ENCODE data around the gene TSPAN15. TPM values are rescaled to one million over a fixed set of nuclear protein-coding genes. Genes with fewer than 3 reads are reported as not detected.

Gene TSPAN15
- total and polyA plus RNA-seq, 2 experiments from 2014 or later, result 6.6 to 10.1 TPM

DNA sequence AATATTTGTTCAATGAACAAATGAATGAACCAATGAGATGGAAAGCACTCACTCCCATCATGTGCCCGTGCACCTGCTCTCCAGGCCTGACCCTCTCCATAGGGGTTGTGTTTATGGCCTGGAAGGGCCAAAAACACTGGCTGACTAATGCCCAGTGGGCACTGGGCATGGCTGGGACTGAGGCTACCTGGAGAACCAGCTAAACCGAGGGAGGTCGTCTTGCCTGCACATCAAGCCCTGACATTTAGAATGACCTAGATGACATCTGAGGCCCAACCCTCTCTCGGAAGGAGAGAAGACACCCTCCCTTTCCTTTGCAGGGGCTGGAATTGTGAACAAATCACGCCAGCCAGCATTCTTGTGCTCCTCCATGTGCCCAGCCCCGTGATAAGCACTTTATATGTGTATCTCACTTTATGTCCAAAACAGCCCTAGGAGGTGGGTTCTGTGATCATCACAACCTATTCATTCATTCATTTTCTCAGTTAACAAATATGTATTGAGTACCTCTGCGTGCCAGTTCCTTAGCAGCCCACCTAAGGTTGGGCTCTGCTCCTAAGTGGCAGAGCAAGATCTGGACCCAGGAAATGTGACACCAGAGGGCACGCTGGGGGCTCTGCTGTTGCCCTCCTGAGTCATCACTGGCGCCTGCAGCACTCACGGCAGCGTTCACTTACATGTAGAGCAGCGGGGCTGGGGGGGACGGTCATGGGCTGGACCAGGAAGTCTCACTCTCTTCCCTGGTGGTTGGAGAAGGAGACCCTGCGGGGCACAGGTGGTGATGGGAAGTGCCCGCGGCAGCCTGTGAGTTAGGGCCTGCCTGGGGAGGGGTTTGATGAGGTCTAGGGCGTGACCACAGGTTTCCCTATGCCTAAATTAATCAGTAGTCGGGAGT is 52.0 kb downstream of the TSPAN15 start:
- TF ChIP-seq STAT1 (IDR thresholded peaks at IDR 0.05; ENCODE audit: unreplicated experiment) (no peak), ZNF114 (CRISPR knock-in tag; IDR thresholded peaks at IDR 0.05) (no peak), POLR2AphosphoS5 (IDR thresholded peaks at IDR 0.05; ENCODE audit: low read depth) (no peak)
- TF ChIP-seq, protein P1, sequence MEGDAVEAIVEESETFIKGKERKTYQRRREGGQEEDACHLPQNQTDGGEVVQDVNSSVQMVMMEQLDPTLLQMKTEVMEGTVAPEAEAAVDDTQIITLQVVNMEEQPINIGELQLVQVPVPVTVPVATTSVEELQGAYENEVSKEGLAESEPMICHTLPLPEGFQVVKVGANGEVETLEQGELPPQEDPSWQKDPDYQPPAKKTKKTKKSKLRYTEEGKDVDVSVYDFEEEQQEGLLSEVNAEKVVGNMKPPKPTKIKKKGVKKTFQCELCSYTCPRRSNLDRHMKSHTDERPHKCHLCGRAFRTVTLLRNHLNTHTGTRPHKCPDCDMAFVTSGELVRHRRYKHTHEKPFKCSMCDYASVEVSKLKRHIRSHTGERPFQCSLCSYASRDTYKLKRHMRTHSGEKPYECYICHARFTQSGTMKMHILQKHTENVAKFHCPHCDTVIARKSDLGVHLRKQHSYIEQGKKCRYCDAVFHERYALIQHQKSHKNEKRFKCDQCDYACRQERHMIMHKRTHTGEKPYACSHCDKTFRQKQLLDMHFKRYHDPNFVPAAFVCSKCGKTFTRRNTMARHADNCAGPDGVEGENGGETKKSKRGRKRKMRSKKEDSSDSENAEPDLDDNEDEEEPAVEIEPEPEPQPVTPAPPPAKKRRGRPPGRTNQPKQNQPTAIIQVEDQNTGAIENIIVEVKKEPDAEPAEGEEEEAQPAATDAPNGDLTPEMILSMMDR (conservative IDR thresholded peaks at IDR 0.05; ENCODE audit: low read depth in 2 of 2), result no peak
- Histone ChIP-seq H3K27ac (ENCODE audit: low read depth) (no peak overlapping the region), H3K4me2 (no peak overlapping the region), H3K36me3 (ENCODE audit: insufficient read depth) (no peaks in the 10 kb centered on the region), H3K4me1 (ENCODE audit: insufficient read depth) (peaks cover 10% of the 10 kb centered on the region; the same call in 1 of the 2 replicates), H3K4me3 (no peak overlapping the region), H4K20me1 (replicated peaks; ENCODE audit: insufficient read depth) (no peaks in the 10 kb centered on the region), H3F3A (replicated peaks; ENCODE audit: low read depth) (no peaks in the 10 kb centered on the region), H2AFZ (no peak overlapping the region), H3K9me2 (ENCODE audit: insufficient read depth) (no peaks in the 10 kb centered on the region), H3K79me2 (replicated peaks; ENCODE audit: insufficient read depth) (no peaks in the 10 kb centered on the region), H3K27me3 (ENCODE audit: insufficient read depth) (no peaks in the 10 kb centered on the region)
- Mint-ChIP-seq H3K36me3 (ENCODE audit: low read depth) (no peaks in the 10 kb centered on the region; the same call in 2 of the 3 replicates), H3K4me3 (no peak overlapping the region), H3K9me3 (no peaks in the 10 kb centered on the region), H3K27me3 (ENCODE audit: insufficient read depth, low read depth, poor library complexity) (peaks cover 8% of the 10 kb centered on the region), H3K27ac (no peak overlapping the region), H3K4me1 (peaks cover 20% of the 10 kb centered on the region)
- DNase-seq (ENCODE audit: low spot score) (no peak), ATAC-seq (no peak)

DNA sequence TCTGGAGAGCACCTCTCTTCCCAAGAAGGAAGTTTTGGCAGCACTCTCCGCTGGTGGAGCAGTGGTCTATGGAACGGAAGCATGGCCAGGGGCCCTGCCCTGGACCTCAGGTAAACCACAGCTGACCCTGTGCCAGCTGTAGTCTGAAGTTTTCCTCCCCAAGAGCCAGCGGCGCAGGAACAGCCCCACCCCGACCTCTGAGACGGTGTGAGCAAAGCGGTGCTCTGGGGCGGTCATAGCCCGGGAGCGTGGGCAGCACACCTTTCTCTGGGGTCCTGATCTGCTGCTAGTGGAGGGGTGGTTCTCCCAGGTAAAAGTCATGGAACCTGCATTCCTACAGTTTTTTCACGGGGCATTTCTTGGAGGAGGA is 52.6 kb downstream of the TSPAN15 start:
- DNase-seq (ENCODE audit: low spot score) (no peak), ATAC-seq (no peak)
- H3K27ac Mint-ChIP-seq, result no peak overlapping the region
- Histone ChIP-seq H3K27ac (ENCODE audit: low read depth) (no peak overlapping the region), H3K9me2 (ENCODE audit: insufficient read depth) (no peaks in the 10 kb centered on the region), H3K36me3 (ENCODE audit: insufficient read depth) (no peaks in the 10 kb centered on the region), H3K4me1 (ENCODE audit: insufficient read depth) (peaks cover 10% of the 10 kb centered on the region; the same call in 1 of the 2 replicates), H3K4me3 (no peak overlapping the region), H3F3A (replicated peaks; ENCODE audit: low read depth) (no peaks in the 10 kb centered on the region), H2AFZ (no peak overlapping the region), H4K20me1 (replicated peaks; ENCODE audit: insufficient read depth) (no peaks in the 10 kb centered on the region), H3K4me2 (no peak overlapping the region), H3K27me3 (ENCODE audit: insufficient read depth) (no peaks in the 10 kb centered on the region), H3K79me2 (replicated peaks; ENCODE audit: insufficient read depth) (no peaks in the 10 kb centered on the region)
- no peaks in the 10 kb centered on the region for H3K36me3 Mint-ChIP-seq (ENCODE audit: low read depth)
- H3K27me3 Mint-ChIP-seq (ENCODE audit: insufficient read depth, low read depth, poor library complexity), result peaks cover 8% of the 10 kb centered on the region
- no peaks in the 10 kb centered on the region for H3K9me3 Mint-ChIP-seq
- H3K4me1 Mint-ChIP-seq, result peaks cover 20% of the 10 kb centered on the region
- H3K4me3 Mint-ChIP-seq, result no peak overlapping the region
- TF ChIP-seq POLR2AphosphoS5 (IDR thresholded peaks at IDR 0.05; ENCODE audit: low read depth) (no peak), CREB1 (CRISPR knock-in tag; IDR thresholded peaks at IDR 0.05; ENCODE audit: low read depth) (no peak), ZNF331 (CRISPR knock-in tag; IDR thresholded peaks at IDR 0.05; ENCODE audit: low read depth) (no peak), STAT1 (IDR thresholded peaks at IDR 0.05; ENCODE audit: unreplicated experiment) (no peak), ZNF114 (CRISPR knock-in tag; IDR thresholded peaks at IDR 0.05) (no peak), EZH2 (IDR thresholded peaks at IDR 0.05; ENCODE audit: low read depth, unreplicated experiment) (no peak)
- TF ChIP-seq, protein P2, sequence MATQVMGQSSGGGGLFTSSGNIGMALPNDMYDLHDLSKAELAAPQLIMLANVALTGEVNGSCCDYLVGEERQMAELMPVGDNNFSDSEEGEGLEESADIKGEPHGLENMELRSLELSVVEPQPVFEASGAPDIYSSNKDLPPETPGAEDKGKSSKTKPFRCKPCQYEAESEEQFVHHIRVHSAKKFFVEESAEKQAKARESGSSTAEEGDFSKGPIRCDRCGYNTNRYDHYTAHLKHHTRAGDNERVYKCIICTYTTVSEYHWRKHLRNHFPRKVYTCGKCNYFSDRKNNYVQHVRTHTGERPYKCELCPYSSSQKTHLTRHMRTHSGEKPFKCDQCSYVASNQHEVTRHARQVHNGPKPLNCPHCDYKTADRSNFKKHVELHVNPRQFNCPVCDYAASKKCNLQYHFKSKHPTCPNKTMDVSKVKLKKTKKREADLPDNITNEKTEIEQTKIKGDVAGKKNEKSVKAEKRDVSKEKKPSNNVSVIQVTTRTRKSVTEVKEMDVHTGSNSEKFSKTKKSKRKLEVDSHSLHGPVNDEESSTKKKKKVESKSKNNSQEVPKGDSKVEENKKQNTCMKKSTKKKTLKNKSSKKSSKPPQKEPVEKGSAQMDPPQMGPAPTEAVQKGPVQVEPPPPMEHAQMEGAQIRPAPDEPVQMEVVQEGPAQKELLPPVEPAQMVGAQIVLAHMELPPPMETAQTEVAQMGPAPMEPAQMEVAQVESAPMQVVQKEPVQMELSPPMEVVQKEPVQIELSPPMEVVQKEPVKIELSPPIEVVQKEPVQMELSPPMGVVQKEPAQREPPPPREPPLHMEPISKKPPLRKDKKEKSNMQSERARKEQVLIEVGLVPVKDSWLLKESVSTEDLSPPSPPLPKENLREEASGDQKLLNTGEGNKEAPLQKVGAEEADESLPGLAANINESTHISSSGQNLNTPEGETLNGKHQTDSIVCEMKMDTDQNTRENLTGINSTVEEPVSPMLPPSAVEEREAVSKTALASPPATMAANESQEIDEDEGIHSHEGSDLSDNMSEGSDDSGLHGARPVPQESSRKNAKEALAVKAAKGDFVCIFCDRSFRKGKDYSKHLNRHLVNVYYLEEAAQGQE (IDR thresholded peaks at IDR 0.05; ENCODE audit: unreplicated experiment), result no peak
- TF ChIP-seq, protein P1 (conservative IDR thresholded peaks at IDR 0.05; ENCODE audit: low read depth in 2 of 2), result no peak
- TF ChIP-seq, protein P3, sequence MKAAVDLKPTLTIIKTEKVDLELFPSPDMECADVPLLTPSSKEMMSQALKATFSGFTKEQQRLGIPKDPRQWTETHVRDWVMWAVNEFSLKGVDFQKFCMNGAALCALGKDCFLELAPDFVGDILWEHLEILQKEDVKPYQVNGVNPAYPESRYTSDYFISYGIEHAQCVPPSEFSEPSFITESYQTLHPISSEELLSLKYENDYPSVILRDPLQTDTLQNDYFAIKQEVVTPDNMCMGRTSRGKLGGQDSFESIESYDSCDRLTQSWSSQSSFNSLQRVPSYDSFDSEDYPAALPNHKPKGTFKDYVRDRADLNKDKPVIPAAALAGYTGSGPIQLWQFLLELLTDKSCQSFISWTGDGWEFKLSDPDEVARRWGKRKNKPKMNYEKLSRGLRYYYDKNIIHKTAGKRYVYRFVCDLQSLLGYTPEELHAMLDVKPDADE (IDR thresholded peaks at IDR 0.05), result no peak

Data from GM23338 (cell line).